Parathyroid adenoma (tissue), 2 donors: Measurements from ENCODE around the gene RGL1.

Experiments
- H2AFZ ChIP-seq: fragments of 300-600 bp; sonication (generic); one replicate; pipeline ENCODE4 v1.7.0; 2017; ENCODE audit warnings: antibody characterized with exemption, mild to moderate bottlenecking
- H3K27ac ChIP-seq: fragments of 300-600 bp; sonication (generic); one replicate; pipeline ENCODE4 v1.7.0; 2017
- H3K27me3 ChIP-seq: fragments of 300-600 bp; sonication (generic); one replicate; pipeline ENCODE4 v1.7.0; 2017; ENCODE audit warnings: low read length; ENCODE audit not compliant: control insufficient read depth, insufficient read depth
- H3K36me3 ChIP-seq: fragments of 300-600 bp; sonication (generic); one replicate; pipeline ENCODE4 v1.7.0; 2017; ENCODE audit warnings: low read length; ENCODE audit not compliant: control insufficient read depth, insufficient read depth
- H3K4me1 ChIP-seq: fragments of 300-600 bp; sonication (generic); one replicate; pipeline ENCODE4 v1.7.0; 2017; ENCODE audit warnings: control low read depth
- H3K4me2 ChIP-seq: fragments of 300-600 bp; sonication (generic); one replicate; pipeline ENCODE4 v1.7.0; 2017; ENCODE audit warnings: low read length
- H3K4me3 ChIP-seq: fragments of 300-600 bp; sonication (generic); one replicate; pipeline ENCODE4 v1.7.0; 2017; ENCODE audit warnings: low read depth, low read length
- H3K79me2 ChIP-seq: fragments of 300-600 bp; sonication (generic); one replicate; pipeline ENCODE4 v1.7.0; 2017; ENCODE audit warnings: control low read depth
- H3K9ac ChIP-seq: fragments of 300-600 bp; sonication (generic); one replicate; pipeline ENCODE4 v1.7.0; 2017; ENCODE audit warnings: mild to moderate bottlenecking
- H3K9me3 ChIP-seq: fragments of 300-600 bp; sonication (generic); one replicate; pipeline ENCODE4 v1.7.0; 2017; ENCODE audit warnings: low read length; ENCODE audit not compliant: control insufficient read depth
- TF ChIP-seq, protein P1 (sequence below): fragments of 300-600 bp; sonication (generic); IDR thresholded peaks from one replicate; pipeline ENCODE4 v1.7.0; 2017; ENCODE audit warnings: antibody characterized with exemption, mild to moderate bottlenecking
- donor health status: primary hyperparathyroidism.

The RGL1 gene

DNA sequence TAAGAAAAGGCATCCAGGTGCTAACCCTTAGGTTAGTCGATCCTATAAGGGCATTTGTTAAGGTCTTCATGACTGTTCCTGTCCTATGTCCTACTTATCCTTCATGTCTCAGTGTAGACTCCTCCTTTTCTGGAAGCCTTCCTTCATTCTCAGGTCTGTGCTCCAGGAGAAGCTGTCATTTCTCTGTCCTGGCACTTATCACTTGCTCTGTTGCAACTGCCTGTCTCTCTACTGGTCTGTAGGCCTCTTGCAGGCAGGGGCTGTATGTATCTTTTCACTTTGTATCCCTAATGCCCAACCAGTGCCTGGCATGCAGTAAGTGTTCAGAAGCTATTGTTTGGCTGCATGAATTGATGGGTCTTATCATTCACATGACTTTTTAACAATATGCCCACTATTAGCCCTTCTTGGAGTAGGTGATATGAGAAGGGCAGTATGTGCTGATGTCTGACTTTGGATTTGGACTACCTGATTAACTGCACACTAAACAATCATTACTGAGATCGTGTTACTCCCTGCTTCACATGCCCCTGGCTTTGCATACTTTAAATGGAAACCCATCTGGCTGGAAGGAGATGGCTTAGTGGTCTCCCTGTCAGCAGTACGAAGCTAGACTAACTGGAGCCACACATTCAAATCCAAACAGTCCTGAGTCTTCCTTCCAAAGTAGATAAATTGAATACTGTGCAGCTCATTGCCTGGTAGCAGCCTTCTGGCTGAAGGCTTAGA lies 88.8 kb downstream of the RGL1 start:
- H3K4me3 ChIP-seq = no peak overlapping the region
- no peak overlapping the region for H2AFZ ChIP-seq
- H3K4me2 ChIP-seq = no peak overlapping the region
- H3K27ac ChIP-seq = no peak overlapping the region
- H3K9me3 ChIP-seq = no peaks in the 10 kb centered on the region
- no peaks in the 10 kb centered on the region for H3K27me3 ChIP-seq
- no peaks in the 10 kb centered on the region for H3K36me3 ChIP-seq
- H3K9ac ChIP-seq = no peak overlapping the region
- H3K4me1 ChIP-seq = no peaks in the 10 kb centered on the region
- H3K79me2 ChIP-seq = no peaks in the 10 kb centered on the region
- TF ChIP-seq, protein P1, sequence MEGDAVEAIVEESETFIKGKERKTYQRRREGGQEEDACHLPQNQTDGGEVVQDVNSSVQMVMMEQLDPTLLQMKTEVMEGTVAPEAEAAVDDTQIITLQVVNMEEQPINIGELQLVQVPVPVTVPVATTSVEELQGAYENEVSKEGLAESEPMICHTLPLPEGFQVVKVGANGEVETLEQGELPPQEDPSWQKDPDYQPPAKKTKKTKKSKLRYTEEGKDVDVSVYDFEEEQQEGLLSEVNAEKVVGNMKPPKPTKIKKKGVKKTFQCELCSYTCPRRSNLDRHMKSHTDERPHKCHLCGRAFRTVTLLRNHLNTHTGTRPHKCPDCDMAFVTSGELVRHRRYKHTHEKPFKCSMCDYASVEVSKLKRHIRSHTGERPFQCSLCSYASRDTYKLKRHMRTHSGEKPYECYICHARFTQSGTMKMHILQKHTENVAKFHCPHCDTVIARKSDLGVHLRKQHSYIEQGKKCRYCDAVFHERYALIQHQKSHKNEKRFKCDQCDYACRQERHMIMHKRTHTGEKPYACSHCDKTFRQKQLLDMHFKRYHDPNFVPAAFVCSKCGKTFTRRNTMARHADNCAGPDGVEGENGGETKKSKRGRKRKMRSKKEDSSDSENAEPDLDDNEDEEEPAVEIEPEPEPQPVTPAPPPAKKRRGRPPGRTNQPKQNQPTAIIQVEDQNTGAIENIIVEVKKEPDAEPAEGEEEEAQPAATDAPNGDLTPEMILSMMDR = no peak

DNA sequence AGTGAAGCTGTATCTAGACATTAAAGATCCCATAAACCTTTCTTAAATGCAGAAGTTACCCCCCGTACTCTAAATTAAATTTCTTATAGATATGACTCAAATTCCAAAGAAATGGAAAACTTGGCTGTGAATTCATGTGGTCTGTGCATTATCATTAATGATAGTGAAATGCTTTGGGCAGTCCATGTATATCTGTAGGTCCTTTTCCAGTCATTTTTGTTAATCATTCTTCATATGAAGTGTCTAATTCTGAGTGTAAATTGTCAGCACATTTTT lies 89.3 kb downstream of the RGL1 start:
- Histone ChIP-seq H3K4me3 (no peak overlapping the region), H3K27ac (no peak overlapping the region), H3K79me2 (no peaks in the 10 kb centered on the region), H2AFZ (no peak overlapping the region), H3K4me2 (no peak overlapping the region), H3K9ac (no peak overlapping the region), H3K36me3 (no peaks in the 10 kb centered on the region), H3K9me3 (no peaks in the 10 kb centered on the region), H3K4me1 (no peaks in the 10 kb centered on the region), H3K27me3 (no peaks in the 10 kb centered on the region)
- TF ChIP-seq, protein P1 = no peak

DNA sequence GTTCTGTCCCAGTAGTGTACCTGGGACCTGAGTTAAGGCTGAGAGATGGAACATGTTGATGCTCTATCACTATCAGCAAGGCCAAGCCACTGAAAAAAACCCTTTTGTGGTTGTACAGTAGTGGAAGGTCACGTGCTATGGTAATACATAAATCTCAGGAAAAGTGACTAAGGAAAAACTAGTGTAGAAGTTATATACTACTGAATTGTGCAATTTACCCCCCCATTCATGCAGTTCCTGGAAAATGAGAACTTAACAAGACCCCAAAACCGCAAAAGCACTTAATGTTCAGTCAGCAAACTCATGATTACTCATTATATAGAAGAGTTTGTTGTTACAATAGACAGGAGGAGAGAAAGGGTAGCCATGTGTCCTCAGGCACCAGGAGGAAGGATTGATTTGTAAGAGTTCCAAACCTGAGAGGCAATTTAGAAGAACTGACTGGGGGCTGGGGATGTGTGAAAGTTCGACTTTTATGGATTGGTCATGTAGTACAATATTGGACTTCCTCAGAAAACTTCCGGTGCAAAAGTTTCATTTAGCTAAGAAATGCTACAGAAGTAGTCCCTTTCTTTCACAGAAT lies 91.6 kb downstream of the RGL1 start:
- Histone ChIP-seq H3K4me2 (no peak overlapping the region), H3K9me3 (no peaks in the 10 kb centered on the region), H3K36me3 (no peaks in the 10 kb centered on the region), H3K79me2 (no peaks in the 10 kb centered on the region), H3K4me3 (no peak overlapping the region), H3K27me3 (no peaks in the 10 kb centered on the region), H3K9ac (no peak overlapping the region), H3K4me1 (no peaks in the 10 kb centered on the region), H3K27ac (no peak overlapping the region), H2AFZ (no peak overlapping the region)
- TF ChIP-seq, protein P1 = no peak

DNA sequence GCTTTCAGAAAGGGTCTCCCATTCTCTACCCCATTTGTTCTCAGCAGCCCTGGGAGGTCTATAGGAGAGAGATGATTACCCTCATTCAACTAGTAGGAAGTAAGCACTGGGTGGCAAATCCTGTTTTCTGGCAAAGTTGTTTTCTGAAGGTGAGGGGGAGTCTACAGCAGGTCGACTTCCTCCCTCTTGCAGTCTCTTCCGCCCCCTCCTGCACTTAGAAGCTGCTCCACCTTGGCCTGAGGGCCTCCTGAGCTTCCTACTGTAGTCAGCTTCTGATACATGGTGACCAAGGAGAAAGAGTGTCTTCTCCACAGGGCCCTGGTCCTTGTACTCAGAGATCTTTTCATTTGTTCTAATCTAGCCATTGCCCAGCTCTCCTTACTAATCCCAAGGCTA lies 93.1 kb downstream of the RGL1 start:
- H3K9ac ChIP-seq = no peak overlapping the region
- no peaks in the 10 kb centered on the region for H3K27me3 ChIP-seq
- no peak overlapping the region for H3K4me3 ChIP-seq
- no peak overlapping the region for H3K4me2 ChIP-seq
- H3K36me3 ChIP-seq = no peaks in the 10 kb centered on the region
- H3K4me1 ChIP-seq = no peaks in the 10 kb centered on the region
- no peak overlapping the region for H3K27ac ChIP-seq
- no peak overlapping the region for H2AFZ ChIP-seq
- no peaks in the 10 kb centered on the region for H3K79me2 ChIP-seq
- H3K9me3 ChIP-seq = no peaks in the 10 kb centered on the region
- TF ChIP-seq, protein P1 = no peak

DNA sequence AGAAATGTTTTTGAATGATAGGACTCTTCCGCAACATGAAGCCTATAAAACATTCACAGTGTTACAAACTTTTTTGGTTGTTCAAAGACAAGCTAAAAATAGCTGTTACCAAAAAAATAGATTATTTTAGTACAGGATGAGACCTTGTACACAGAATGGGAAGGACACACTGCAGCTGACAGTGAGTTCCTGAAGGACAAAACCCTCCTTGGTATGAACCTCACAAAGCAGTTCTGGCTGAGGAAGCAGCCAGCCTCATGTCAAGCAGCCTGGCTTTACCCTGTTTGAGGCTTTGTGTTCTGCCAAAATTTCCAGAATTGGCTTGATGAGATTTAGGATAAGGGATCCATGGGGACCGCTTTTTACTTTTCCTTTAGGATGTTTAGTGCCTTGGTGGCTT lies 93.7 kb downstream of the RGL1 start:
- Histone ChIP-seq H3K4me2 (no peak overlapping the region), H3K27ac (no peak overlapping the region), H3K4me3 (no peak overlapping the region)

More for the DNA sequence above, 93.7 kb downstream of the RGL1 start:
- Histone ChIP-seq H3K27me3 (no peaks in the 10 kb centered on the region), H2AFZ (no peak overlapping the region), H3K9me3 (no peaks in the 10 kb centered on the region), H3K4me1 (no peaks in the 10 kb centered on the region), H3K9ac (no peak overlapping the region), H3K79me2 (no peaks in the 10 kb centered on the region), H3K36me3 (no peaks in the 10 kb centered on the region)
- TF ChIP-seq, protein P1 = no peak
